ENCODE results near the gene GORASP1.

GORASP1 gene

DNA sequence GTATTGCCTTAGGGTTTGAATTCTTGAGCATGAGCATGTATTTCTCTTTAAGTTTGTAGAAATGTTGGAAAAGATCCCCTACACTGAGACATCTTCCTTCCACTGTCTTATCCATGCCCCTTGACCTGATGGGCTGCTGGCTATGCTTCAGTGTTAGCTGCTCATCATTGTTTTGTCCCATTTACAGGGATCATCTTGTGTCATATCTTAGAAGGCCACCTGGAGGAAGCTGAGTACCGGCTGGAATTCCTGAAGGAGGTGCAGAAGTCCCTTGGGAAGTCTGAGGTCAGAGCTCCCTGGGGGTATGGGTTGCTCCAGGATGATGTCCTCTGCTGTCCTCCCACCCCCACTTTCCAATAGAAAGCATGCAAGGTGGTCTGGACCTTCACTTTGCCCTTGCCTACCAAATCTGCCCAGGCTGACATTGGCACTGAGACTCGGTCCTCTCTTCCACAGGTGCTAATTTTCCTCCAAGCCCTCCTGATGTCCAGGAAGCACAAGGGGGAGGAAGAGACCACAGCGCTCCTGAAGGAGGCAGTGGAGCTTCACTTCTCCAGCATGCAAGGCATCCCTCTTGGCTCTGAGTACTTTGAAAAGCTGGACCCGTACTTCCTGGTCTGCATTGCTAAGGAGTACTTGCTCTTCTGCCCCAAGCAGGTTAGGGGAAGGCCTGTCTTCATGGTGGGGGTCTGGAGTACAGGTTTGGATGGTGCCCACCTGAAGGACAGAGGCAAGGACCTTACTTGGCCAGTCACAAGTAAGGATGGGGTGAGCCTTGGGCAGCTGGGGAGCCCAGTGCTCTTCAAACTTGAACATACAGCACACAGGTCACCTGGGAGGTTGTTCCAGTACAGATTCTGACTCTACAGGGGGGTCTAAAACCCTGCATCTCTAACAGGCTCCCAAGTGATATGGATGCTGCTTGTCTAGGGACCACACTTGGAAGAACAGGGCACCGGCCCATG lies 17.7 kb upstream of the GORASP1 start:
- TF ChIP-seq, protein P1, sequence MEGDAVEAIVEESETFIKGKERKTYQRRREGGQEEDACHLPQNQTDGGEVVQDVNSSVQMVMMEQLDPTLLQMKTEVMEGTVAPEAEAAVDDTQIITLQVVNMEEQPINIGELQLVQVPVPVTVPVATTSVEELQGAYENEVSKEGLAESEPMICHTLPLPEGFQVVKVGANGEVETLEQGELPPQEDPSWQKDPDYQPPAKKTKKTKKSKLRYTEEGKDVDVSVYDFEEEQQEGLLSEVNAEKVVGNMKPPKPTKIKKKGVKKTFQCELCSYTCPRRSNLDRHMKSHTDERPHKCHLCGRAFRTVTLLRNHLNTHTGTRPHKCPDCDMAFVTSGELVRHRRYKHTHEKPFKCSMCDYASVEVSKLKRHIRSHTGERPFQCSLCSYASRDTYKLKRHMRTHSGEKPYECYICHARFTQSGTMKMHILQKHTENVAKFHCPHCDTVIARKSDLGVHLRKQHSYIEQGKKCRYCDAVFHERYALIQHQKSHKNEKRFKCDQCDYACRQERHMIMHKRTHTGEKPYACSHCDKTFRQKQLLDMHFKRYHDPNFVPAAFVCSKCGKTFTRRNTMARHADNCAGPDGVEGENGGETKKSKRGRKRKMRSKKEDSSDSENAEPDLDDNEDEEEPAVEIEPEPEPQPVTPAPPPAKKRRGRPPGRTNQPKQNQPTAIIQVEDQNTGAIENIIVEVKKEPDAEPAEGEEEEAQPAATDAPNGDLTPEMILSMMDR (IDR thresholded peaks at IDR 0.05; ENCODE audit: extremely low read depth, insufficient read depth, missing control alignments) = peak; percentile 5
- DNase-seq (ENCODE audit: low spot score) = no peak
- in situ Hi-C loops (cut with MboI; ENCODE audit: low pct_unique_long_range_greater_than_20kb, low sequenced_read_pairs, unreplicated experiment) = no loop called here

- in situ Hi-C loops (cut with MboI; ENCODE audit: low pct_unique_long_range_greater_than_20kb, low sequenced_read_pairs, unreplicated experiment) = no loop called here
- TF ChIP-seq, protein P1 (IDR thresholded peaks at IDR 0.05; ENCODE audit: extremely low read depth, insufficient read depth, missing control alignments) = no peak
- DNase-seq (ENCODE audit: low spot score) = no peak
Observed at GRCh38 chr3:39122813-39123212, 15.4 kb upstream of the GORASP1 start.

- in situ Hi-C loops (cut with MboI; ENCODE audit: low pct_unique_long_range_greater_than_20kb, low sequenced_read_pairs, unreplicated experiment) = no loop called here
- no peak for DNase-seq (ENCODE audit: low spot score)
- TF ChIP-seq, protein P1 (IDR thresholded peaks at IDR 0.05; ENCODE audit: extremely low read depth, insufficient read depth, missing control alignments) = no peak
Observed at GRCh38 chr3:39121621-39122020, 14.2 kb upstream of the GORASP1 start.

DNA sequence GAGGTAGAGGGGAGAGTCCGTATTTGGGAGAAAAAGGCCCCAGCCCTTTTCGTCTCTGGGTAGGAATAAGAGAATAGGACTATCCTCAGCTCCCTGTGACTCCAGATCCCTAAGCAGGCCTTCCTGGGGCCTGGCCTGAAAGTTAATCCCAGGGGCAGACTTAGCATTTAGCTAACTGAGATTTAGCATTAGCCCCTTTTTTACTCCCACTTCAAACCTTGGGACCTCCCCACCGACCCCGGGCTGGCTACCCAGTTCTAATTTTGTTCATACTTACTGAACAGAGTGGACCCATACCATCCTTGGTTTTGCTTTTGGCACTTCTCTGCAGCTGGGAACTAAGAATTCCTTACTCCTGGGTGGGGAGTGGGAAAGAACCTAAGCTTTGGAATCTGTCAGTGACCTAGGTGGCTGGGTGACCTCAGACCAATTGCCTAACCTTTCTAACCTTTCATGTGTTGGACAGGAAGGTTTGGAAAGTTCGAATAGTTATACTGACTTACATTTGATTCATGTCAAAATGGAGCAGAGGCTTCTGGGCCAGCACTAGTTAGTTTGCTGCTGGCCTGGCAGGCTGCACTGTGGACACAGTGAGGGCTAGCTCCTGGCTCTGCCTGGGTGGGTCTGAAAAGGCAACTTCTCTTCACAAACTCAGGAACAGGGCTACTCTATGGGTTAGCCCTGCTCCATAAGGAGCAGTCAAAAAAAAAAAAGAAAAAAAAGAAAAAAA lies 11.7 kb upstream of the GORASP1 start:
- no peak for DNase-seq (ENCODE audit: low spot score)
- in situ Hi-C loops (cut with MboI; ENCODE audit: low pct_unique_long_range_greater_than_20kb, low sequenced_read_pairs, unreplicated experiment) = no loop called here
- TF ChIP-seq, protein P1 (IDR thresholded peaks at IDR 0.05; ENCODE audit: extremely low read depth, insufficient read depth, missing control alignments) = no peak

DNA sequence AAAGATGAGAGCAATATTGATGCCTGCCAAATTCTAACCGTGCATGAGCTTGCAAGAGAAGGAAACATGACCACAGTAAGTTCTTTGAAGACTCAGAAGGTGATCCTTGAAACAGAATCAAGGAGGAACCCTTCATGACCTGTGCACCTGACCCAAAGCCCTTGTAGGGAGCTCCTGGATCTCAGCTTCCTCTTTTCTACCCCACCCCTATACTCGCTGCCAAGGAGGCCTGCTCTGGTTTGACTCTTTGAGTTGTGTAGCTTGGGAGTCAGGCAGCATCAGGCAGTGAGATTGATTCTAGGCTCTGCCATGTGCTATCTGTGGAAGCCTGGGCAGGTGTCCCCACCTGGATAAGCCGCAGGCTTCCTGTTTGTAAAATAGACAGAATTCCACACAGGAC lies 10.7 kb upstream of the GORASP1 start:
- DNase-seq (ENCODE audit: low spot score) = no peak
- TF ChIP-seq, protein P1 (IDR thresholded peaks at IDR 0.05; ENCODE audit: extremely low read depth, insufficient read depth, missing control alignments) = no peak
- in situ Hi-C loops (cut with MboI; ENCODE audit: low pct_unique_long_range_greater_than_20kb, low sequenced_read_pairs, unreplicated experiment) = no loop called here

GRCh38 chr3:39115870-39116269 lies 8.4 kb upstream of the GORASP1 start:
- no peak for DNase-seq (ENCODE audit: low spot score)
- TF ChIP-seq, protein P1 (IDR thresholded peaks at IDR 0.05; ENCODE audit: extremely low read depth, insufficient read depth, missing control alignments) = no peak
- in situ Hi-C loops (cut with MboI; ENCODE audit: low pct_unique_long_range_greater_than_20kb, low sequenced_read_pairs, unreplicated experiment) = no loop called here
